Right atrium auricular region (tissue), 2 donors: Measurements from ENCODE around the gene C6orf118. TPM values are rescaled to one million over a fixed set of nuclear protein-coding genes. Genes with fewer than 3 reads are reported as not detected.

ENCODE experiments used
- DNase-seq: peaks from one replicate; pipeline ENCODE4 v3.0.0-alpha.2; 2019; ENCODE audit warnings: low spot score
- H3K27ac ChIP-seq, 2 donors: fragments of 200-600 bp; sonication (generic); 1 replicate in 1 of 2; 2 replicates in 1 of 2; pipeline ENCODE4 v1.5.1; 2016 to 2019
- H3K27me3 ChIP-seq, 2 donors: fragments of 200-600 bp; sonication (generic); one replicate each; pipeline versions ENCODE4 v1.5.1 to v1.6.0; 2017 to 2019
- H3K36me3 ChIP-seq: fragments of 200-600 bp; sonication (generic); one replicate; pipeline ENCODE4 v1.5.1; 2016
- H3K4me1 ChIP-seq, 2 donors: fragments of 200-600 bp; sonication (generic); one replicate each; pipeline versions ENCODE4 v1.5.1 to v1.6.0; 2017 to 2019
- H3K4me3 ChIP-seq, 2 donors: fragments of 200-600 bp; sonication (generic); 1 replicate in 1 of 2; 2 replicates in 1 of 2; pipeline ENCODE4 v1.5.1; 2017 to 2019; ENCODE audit warnings: mild to moderate bottlenecking in 1 of 2, moderate library complexity in 1 of 2
- H3K9me3 ChIP-seq, 2 donors: fragments of 200-600 bp; sonication (generic); one replicate each; pipeline ENCODE4 v1.5.1; 2019
- total RNA-seq, 2 donors: library from RNA; depleted of rRNA; stranded (reverse); fragments of >200 nt; gene quantifications; one replicate each; pipeline ENCODE4 v1.1.0, GENCODE V29; 2016
- TF ChIP-seq, protein P1 (sequence below), 2 donors: fragments of 200-600 bp; sonication (generic); IDR thresholded peaks; one replicate each; pipeline ENCODE4 v1.5.1; 2019; ENCODE audit warnings: antibody characterized with exemption in 2 of 2

Gene C6orf118
- total RNA-seq, 2 donors from 2014 or later, result not detected

DNA sequence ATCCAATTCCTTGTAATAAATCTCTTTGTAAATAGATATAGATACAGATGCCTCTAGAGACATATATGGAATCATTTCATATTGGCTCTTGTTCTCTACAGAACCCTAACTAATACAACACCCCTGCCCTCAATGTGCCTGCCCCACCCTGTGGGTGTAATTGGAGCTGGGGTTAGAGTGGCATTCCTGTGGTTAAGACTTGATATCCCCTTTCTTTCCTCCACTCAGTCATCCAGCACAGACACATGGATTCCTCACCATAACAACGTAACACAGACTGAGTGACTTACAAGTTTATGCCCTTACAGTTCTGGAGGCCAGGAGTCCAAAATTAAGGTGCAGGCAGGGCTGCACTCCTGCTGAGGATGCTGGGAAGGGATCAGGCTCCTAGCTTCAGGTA is 42.8 kb downstream of the C6orf118 start:
- Histone ChIP-seq H3K27me3 (no peaks in the 10 kb centered on the region), H3K4me3 (no peak overlapping the region), H3K36me3 (no peaks in the 10 kb centered on the region), H3K4me1 (no peaks in the 10 kb centered on the region), H3K27ac (no peak overlapping the region), H3K9me3 (no peaks in the 10 kb centered on the region)
- DNase-seq, result no peak
- TF ChIP-seq, protein P1, sequence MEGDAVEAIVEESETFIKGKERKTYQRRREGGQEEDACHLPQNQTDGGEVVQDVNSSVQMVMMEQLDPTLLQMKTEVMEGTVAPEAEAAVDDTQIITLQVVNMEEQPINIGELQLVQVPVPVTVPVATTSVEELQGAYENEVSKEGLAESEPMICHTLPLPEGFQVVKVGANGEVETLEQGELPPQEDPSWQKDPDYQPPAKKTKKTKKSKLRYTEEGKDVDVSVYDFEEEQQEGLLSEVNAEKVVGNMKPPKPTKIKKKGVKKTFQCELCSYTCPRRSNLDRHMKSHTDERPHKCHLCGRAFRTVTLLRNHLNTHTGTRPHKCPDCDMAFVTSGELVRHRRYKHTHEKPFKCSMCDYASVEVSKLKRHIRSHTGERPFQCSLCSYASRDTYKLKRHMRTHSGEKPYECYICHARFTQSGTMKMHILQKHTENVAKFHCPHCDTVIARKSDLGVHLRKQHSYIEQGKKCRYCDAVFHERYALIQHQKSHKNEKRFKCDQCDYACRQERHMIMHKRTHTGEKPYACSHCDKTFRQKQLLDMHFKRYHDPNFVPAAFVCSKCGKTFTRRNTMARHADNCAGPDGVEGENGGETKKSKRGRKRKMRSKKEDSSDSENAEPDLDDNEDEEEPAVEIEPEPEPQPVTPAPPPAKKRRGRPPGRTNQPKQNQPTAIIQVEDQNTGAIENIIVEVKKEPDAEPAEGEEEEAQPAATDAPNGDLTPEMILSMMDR (IDR thresholded peaks at IDR 0.05), result no peak

DNA sequence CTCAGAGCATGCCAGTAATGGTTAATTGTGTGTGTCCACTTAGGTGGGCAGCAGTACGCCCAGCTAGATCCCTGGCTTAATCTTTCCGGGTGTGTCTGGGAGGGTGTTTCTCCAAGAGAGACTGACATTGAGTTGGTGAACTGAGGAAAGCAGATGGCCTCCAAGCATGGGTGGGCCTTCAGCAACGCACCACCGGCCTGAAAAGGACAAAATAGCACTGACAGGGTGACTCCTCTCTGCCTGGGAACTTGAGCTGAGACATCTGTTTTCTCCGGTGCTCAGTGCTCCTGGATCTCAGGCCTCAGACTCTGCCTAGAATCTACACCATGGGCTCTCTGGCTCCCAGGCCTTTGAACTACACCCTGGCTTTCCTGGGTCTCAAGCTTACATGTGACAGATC is 43.2 kb downstream of the C6orf118 start:
- H3K36me3 ChIP-seq, result no peaks in the 10 kb centered on the region
- H3K4me3 ChIP-seq, result no peak overlapping the region
- H3K4me1 ChIP-seq, result no peaks in the 10 kb centered on the region
- TF ChIP-seq, protein P1 (IDR thresholded peaks at IDR 0.05), result no peak
- no peak overlapping the region for H3K27ac ChIP-seq
- no peaks in the 10 kb centered on the region for H3K9me3 ChIP-seq
- H3K27me3 ChIP-seq, result no peaks in the 10 kb centered on the region
- no peak for DNase-seq

DNA sequence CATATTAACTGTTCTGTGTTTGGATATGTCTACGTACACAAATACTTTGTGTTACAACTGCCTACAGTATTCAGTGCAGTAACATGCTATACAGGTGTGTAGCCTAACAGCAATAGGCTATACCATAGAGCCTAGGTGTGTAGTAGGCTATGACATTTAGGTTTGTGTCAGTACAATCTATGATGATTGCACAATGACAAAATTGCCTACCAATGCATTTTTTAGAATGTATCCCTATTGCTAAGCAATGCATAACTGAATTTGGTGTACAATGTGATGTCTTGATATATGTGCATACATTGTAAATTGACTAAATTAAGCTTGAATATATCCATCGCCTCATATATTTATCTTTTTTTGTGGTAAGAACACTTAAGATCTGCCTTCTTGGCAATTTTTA is 48.9 kb downstream of the C6orf118 start:
- no peak for DNase-seq
- Histone ChIP-seq H3K9me3 (peaks cover 0 to 16% of the 10 kb centered on the region in 2 donors), H3K27me3 (no peaks in the 10 kb centered on the region), H3K4me1 (no peaks in the 10 kb centered on the region), H3K36me3 (no peaks in the 10 kb centered on the region), H3K27ac (no peak overlapping the region), H3K4me3 (no peak overlapping the region)
- TF ChIP-seq, protein P1 (IDR thresholded peaks at IDR 0.05), result no peak

DNA sequence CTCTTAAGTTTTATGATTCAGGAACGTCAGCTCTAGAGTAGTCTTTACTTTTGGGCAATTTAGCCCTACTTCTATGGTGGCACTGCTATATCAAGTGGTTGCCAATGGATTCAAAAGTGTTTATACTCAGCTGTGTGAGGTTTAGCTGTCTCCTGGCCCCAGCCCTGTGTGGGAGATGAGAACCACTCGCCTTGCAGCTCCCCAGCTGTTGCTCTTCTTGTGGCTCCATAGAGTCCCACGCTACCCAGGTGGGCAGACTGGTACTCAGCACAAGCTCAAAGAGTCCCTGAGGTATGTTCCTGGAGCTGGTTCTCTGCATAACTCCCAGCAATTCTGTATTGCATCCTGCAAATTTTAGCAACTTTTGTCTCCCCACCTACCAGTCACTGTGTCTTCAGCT is 59.6 kb downstream of the C6orf118 start:
- no peaks in the 10 kb centered on the region for H3K27me3 ChIP-seq
- H3K4me1 ChIP-seq, result no peaks in the 10 kb centered on the region
- no peak overlapping the region for H3K4me3 ChIP-seq
- TF ChIP-seq, protein P1 (IDR thresholded peaks at IDR 0.05), result no peak
- no peaks in the 10 kb centered on the region for H3K9me3 ChIP-seq
- DNase-seq, result no peak
- H3K27ac ChIP-seq, result no peak overlapping the region
- H3K36me3 ChIP-seq, result no peaks in the 10 kb centered on the region

DNA sequence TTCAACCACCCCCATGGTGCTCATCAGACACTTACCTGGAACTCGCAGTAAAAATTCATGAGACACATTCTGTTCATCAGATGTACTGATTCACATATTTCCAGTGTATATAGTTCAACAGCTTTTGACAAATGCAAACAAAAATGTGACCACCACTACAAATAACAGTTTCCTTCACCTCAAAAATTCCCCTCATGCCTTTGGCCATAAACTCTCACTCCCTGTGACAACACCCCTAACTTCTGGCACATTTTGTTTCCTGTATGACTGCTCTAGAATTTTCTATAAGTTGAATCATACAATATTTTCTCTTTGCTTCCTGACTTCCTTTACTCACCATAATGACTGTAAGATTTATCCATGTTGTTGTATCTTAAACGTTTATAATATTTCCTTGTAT is 63.7 kb downstream of the C6orf118 start:
- TF ChIP-seq, protein P1 (IDR thresholded peaks at IDR 0.05), result no peak
- H3K36me3 ChIP-seq, result no peaks in the 10 kb centered on the region

DNA sequence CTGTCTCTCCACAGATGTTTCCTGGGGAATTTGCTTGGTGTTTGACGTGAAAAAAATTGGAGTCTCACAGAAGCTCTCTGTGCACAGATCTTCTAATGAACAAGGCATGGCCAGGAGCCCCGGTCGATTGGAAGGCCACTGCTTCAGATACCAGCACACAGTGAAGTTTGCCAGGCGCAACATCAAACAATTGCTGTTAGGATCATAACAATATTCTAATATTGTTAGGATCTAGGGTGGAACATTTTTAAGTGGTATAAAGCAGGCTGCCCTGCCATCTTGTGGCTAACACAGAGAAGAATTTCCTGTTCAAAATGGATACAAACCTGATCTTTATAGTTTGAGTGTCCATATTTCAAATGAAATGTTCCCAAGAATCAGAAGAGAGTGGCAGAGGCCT is 64.1 kb downstream of the C6orf118 start:
- TF ChIP-seq, protein P1 (IDR thresholded peaks at IDR 0.05), result peak in 1 of 2 donors; percentile 57

More for the DNA sequence above, 63.7 kb downstream of the C6orf118 start:
- Histone ChIP-seq H3K27me3 (no peaks in the 10 kb centered on the region), H3K4me1 (no peaks in the 10 kb centered on the region), H3K9me3 (no peaks in the 10 kb centered on the region), H3K27ac (no peak overlapping the region), H3K4me3 (no peak overlapping the region)
- DNase-seq, result no peak

More for the DNA sequence above, 64.1 kb downstream of the C6orf118 start:
- no peak overlapping the region for H3K27ac ChIP-seq
- no peaks in the 10 kb centered on the region for H3K27me3 ChIP-seq
- H3K9me3 ChIP-seq, result no peaks in the 10 kb centered on the region
- H3K4me3 ChIP-seq, result no peak overlapping the region
- H3K36me3 ChIP-seq, result no peaks in the 10 kb centered on the region
- H3K4me1 ChIP-seq, result no peaks in the 10 kb centered on the region
- DNase-seq, result no peak
